Smooth muscle cell (in vitro differentiated cells): ENCODE data around the gene GMPR2. TPM values are rescaled to one million over a fixed set of nuclear protein-coding genes. Genes with fewer than 3 reads are reported as not detected.

Experiments used
- DNase-seq: peaks from one replicate; lab custom pipeline; 2025; ENCODE audit not compliant: unreplicated experiment; lab: John Stamatoyannopoulos, UW
- H2AFZ ChIP-seq: fragments of 200-600 bp; sonication (generic); 2 replicates; pipeline ENCODE4 v1.6.0; 2016; ENCODE audit warnings: antibody characterized with exemption, low read depth, mild to moderate bottlenecking
- H3F3A ChIP-seq: fragments of 200-600 bp; sonication (generic); 2 replicates; pipeline ENCODE4 v1.6.0; 2017; ENCODE audit warnings: antibody characterized with exemption, low read depth
- H3K27ac ChIP-seq: fragments of 200-600 bp; sonication (generic); 2 replicates; pipeline ENCODE4 v1.5.1; 2016; ENCODE audit warnings: low read depth, mild to moderate bottlenecking
- H3K27me3 ChIP-seq: fragments of 200-600 bp; sonication (generic); 2 replicates; pipeline ENCODE4 v1.6.1; 2016; ENCODE audit warnings: low read depth, mild to moderate bottlenecking
- H3K36me3 ChIP-seq: fragments of 200-600 bp; sonication (generic); 2 replicates; pipeline ENCODE4 v1.5.1; 2016; ENCODE audit warnings: low read depth
- H3K4me1 ChIP-seq: fragments of 200-600 bp; sonication (generic); 2 replicates; pipeline ENCODE4 v1.5.1; 2016; ENCODE audit warnings: low read depth
- H3K4me2 ChIP-seq: fragments of 200-600 bp; sonication (generic); 2 replicates; pipeline ENCODE4 v1.6.0; 2016; ENCODE audit warnings: mild to moderate bottlenecking
- H3K4me3 ChIP-seq: fragments of 200-600 bp; sonication (generic); 2 replicates; pipeline ENCODE4 v1.5.1; 2016; ENCODE audit warnings: mild to moderate bottlenecking
- H3K79me2 ChIP-seq: fragments of 200-600 bp; sonication (generic); 2 replicates; pipeline ENCODE4 v1.6.0; 2016; ENCODE audit warnings: low read depth, mild to moderate bottlenecking
- H3K9ac ChIP-seq: fragments of 200-600 bp; sonication (generic); 2 replicates; pipeline ENCODE4 v1.6.0; 2016; ENCODE audit warnings: low read depth
- H3K9me3 ChIP-seq: fragments of 200-600 bp; sonication (generic); replicated peaks from 2 replicates; pipeline ENCODE4 v1.5.1; 2016; ENCODE audit warnings: low read depth
- H4K20me1 ChIP-seq: fragments of 200-600 bp; sonication (generic); 2 replicates; pipeline ENCODE4 v1.6.0; 2016; ENCODE audit warnings: low read depth
- WGBS: methylation state at CpG from one replicate; pipeline ENCODE4 v1.1.7; 2016; ENCODE audit warnings: low lambda C conversion rate; 5-methylcytosine and 5-hydroxymethylcytosine counted together
- polyA plus RNA-seq: library from polyadenylated mRNA; unstranded; fragments of >200 nt; fragmentation: Nextera tagmentation; extraction: Ambion mirVana; gene quantifications from 2 replicates; pipeline ENCODE4 v1.2.1, GENCODE V29; 2016
- total RNA-seq: library from RNA; depleted of rRNA; stranded (reverse); fragments of >200 nt; gene quantifications from 2 replicates; pipeline ENCODE4 v1.2.3, GENCODE V29; 2014
- TF ChIP-seq, protein P1 (sequence below): fragments of 200-600 bp; sonication (generic); IDR thresholded peaks from 2 replicates; pipeline ENCODE4 v1.5.1; 2017; ENCODE audit warnings: borderline replicate concordance, mild to moderate bottlenecking, antibody characterized with exemption; ENCODE audit not compliant: insufficient read depth, poor library complexity, severe bottlenecking

Gene GMPR2
- total and polyA plus RNA-seq, 2 experiments from 2014 or later: 43.4 to 65.0 TPM

- H2AFZ ChIP-seq: no peak overlapping the region
- no peaks in the 10 kb centered on the region for H3K36me3 ChIP-seq
- H3K27ac ChIP-seq: no peak overlapping the region
- DNase-seq: no peak
- H3K27me3 ChIP-seq: no peaks in the 10 kb centered on the region
- peaks cover 38% of the 10 kb centered on the region for H3K79me2 ChIP-seq
- no peaks in the 10 kb centered on the region for H4K20me1 ChIP-seq
- no peak overlapping the region for H3K9ac ChIP-seq
- peaks cover 10% of the 10 kb centered on the region for H3F3A ChIP-seq
- H3K9me3 ChIP-seq: no peaks in the 10 kb centered on the region
- WGBS: 99% methylated on average over 15 of the region's 15 CpGs
- no peak overlapping the region for H3K4me3 ChIP-seq
- TF ChIP-seq, protein P1, sequence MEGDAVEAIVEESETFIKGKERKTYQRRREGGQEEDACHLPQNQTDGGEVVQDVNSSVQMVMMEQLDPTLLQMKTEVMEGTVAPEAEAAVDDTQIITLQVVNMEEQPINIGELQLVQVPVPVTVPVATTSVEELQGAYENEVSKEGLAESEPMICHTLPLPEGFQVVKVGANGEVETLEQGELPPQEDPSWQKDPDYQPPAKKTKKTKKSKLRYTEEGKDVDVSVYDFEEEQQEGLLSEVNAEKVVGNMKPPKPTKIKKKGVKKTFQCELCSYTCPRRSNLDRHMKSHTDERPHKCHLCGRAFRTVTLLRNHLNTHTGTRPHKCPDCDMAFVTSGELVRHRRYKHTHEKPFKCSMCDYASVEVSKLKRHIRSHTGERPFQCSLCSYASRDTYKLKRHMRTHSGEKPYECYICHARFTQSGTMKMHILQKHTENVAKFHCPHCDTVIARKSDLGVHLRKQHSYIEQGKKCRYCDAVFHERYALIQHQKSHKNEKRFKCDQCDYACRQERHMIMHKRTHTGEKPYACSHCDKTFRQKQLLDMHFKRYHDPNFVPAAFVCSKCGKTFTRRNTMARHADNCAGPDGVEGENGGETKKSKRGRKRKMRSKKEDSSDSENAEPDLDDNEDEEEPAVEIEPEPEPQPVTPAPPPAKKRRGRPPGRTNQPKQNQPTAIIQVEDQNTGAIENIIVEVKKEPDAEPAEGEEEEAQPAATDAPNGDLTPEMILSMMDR: no peak
- H3K4me2 ChIP-seq: no peak overlapping the region
- peaks cover 15% of the 10 kb centered on the region for H3K4me1 ChIP-seq
These were observed 39.8 kb upstream of the GMPR2 start for GRCh38 chr14:24192933-24193332.

- Histone ChIP-seq H3K27me3 (no peaks in the 10 kb centered on the region), H4K20me1 (no peaks in the 10 kb centered on the region), H3F3A (peaks cover 5% of the 10 kb centered on the region), H3K27ac (peak overlapping the region; percentile 95), H2AFZ (no peak overlapping the region), H3K4me1 (peaks cover 10% of the 10 kb centered on the region), H3K79me2 (peaks cover 38% of the 10 kb centered on the region), H3K9me3 (no peaks in the 10 kb centered on the region), H3K36me3 (no peaks in the 10 kb centered on the region), H3K4me2 (peak overlapping the region; percentile 87), H3K9ac (peak overlapping the region; percentile 99), H3K4me3 (peak overlapping the region; percentile 86)
- WGBS: 93% methylated on average over 7 of the region's 7 CpGs
- DNase-seq: no peak
- TF ChIP-seq, protein P1: no peak
These were observed 38.4 kb upstream of the GMPR2 start for GRCh38 chr14:24194186-24194872.

- Histone ChIP-seq H3K79me2 (peaks cover 38% of the 10 kb centered on the region), H4K20me1 (no peaks in the 10 kb centered on the region), H3K4me1 (peaks cover 10% of the 10 kb centered on the region), H3K36me3 (no peaks in the 10 kb centered on the region), H3K9ac (peak overlapping the region; percentile 99), H3K27me3 (no peaks in the 10 kb centered on the region), H3K9me3 (no peaks in the 10 kb centered on the region), H3K4me3 (peak overlapping the region; percentile 86), H3F3A (peaks cover 2% of the 10 kb centered on the region), H3K4me2 (peak overlapping the region; percentile 87), H2AFZ (no peak overlapping the region), H3K27ac (peak overlapping the region; percentile 95)
- 68% methylated on average over 8 of the region's 8 CpGs for WGBS
- TF ChIP-seq, protein P1: no peak
- DNase-seq: no peak
These were observed 37.9 kb upstream of the GMPR2 start for GRCh38 chr14:24194873-24195185.
